IMR-90 (cell line): ENCODE results near the gene COTL1. TPM values are rescaled to one million over a fixed set of nuclear protein-coding genes. Genes with fewer than 3 reads are reported as not detected.

Source experiments
- ATAC-seq: fragments of 200-7000 bp; cut with Tn5 transposase; 2 replicates; pipeline ENCODE4 v1.9.1; 2020; ENCODE audit warnings: low read depth, mild to moderate bottlenecking, moderate library complexity
- BruUV-seq: library from RNA; stranded (reverse); fragments of 400-500 nt; replicated peaks from 2 replicates; lab custom pipeline; 2021; lab: Mats Ljungman, UMichigan
- CTCF ChIA-PET: fragments of 300-600 bp; formaldehyde crosslinking; extraction: SDS; loops from one replicate; lab custom pipeline; 2021; ENCODE audit warnings: antibody characterized with exemption; lab: Yijun Ruan, JAX
- POLR2A ChIA-PET: fragments of 300-600 bp; sonication (Branson Sonifier 250); formaldehyde crosslinking; loops from one replicate; lab custom pipeline; 2022; ENCODE audit warnings: antibody characterized with exemption; ENCODE audit not compliant: unreplicated experiment; lab: Charles Lee
- DNase-seq: peaks from one replicate; pipeline ENCODE4 v3.0.0; 2013
- H2AFZ ChIP-seq: replicated peaks from 2 replicates; pipeline ENCODE3; 2013; ENCODE audit warnings: low read length, mild to moderate bottlenecking; ENCODE audit not compliant: poor library complexity
- H2AK5ac ChIP-seq: 2 replicates; pipeline ENCODE4 v1.6.1; 2013; ENCODE audit warnings: low read depth, low read length, inconsistent platforms
- H2AK9ac ChIP-seq: replicated peaks from 2 replicates; pipeline ENCODE3; 2013; ENCODE audit warnings: mild to moderate bottlenecking, low read depth, low read length, moderate library complexity; ENCODE audit not compliant: poor library complexity
- H2BK120ac ChIP-seq: 2 replicates; pipeline ENCODE4 v1.6.1; 2013; ENCODE audit warnings: low read depth, low read length, inconsistent platforms
- H2BK15ac ChIP-seq: 3 replicates; pipeline ENCODE4 v1.6.1; 2013; ENCODE audit warnings: low read depth, low read length, inconsistent platforms
- H2BK20ac ChIP-seq: 2 replicates; pipeline ENCODE4 v1.6.1; 2013; ENCODE audit warnings: low read depth, mild to moderate bottlenecking, inconsistent platforms, low read length, moderate library complexity
- H2BK5ac ChIP-seq: 2 replicates; pipeline ENCODE4 v1.6.1; 2013; ENCODE audit warnings: mild to moderate bottlenecking, low read depth, low read length, inconsistent platforms; ENCODE audit not compliant: poor library complexity, severe bottlenecking
- H3K14ac ChIP-seq: replicated peaks from 2 replicates; pipeline ENCODE4 v1.6.1; 2013; ENCODE audit warnings: low read depth, low read length, inconsistent platforms
- H3K18ac ChIP-seq: 2 replicates; pipeline ENCODE4 v1.6.1; 2013; ENCODE audit warnings: low read depth, low read length, control low read depth
- H3K23ac ChIP-seq: 2 replicates; pipeline ENCODE4 v1.6.1; 2013; ENCODE audit warnings: low read depth, low read length, inconsistent platforms
- H3K27ac ChIP-seq: 2 replicates; pipeline ENCODE4 v1.5.1; 2013; ENCODE audit warnings: mild to moderate bottlenecking, control low read depth, low read length; ENCODE audit not compliant: insufficient read depth
- H3K27me3 ChIP-seq: 2 replicates; pipeline ENCODE4 v1.6.1; 2013; ENCODE audit warnings: low read length; ENCODE audit not compliant: control insufficient read depth, insufficient read depth
- H3K36me3 ChIP-seq: 2 replicates; pipeline ENCODE4 v1.6.1; 2013; ENCODE audit warnings: low read length, mixed read lengths; ENCODE audit not compliant: control insufficient read depth, insufficient read depth
- H3K4ac ChIP-seq: 2 replicates; pipeline ENCODE4 v1.6.1; 2013; ENCODE audit warnings: low read depth, low read length, inconsistent platforms
- H3K4me1 ChIP-seq: 2 replicates; pipeline ENCODE4 v1.6.1; 2013; ENCODE audit warnings: low read length, mixed read lengths; ENCODE audit not compliant: control insufficient read depth, insufficient read depth
- H3K4me2 ChIP-seq: 2 replicates; pipeline ENCODE4 v1.6.1; 2013; ENCODE audit warnings: low read depth, mild to moderate bottlenecking, control low read depth, low read length, moderate library complexity
- H3K4me3 ChIP-seq: 2 replicates; pipeline ENCODE4 v1.5.1; 2013; ENCODE audit warnings: low read depth, mild to moderate bottlenecking, control low read depth, low read length, moderate library complexity; ENCODE audit not compliant: insufficient read depth
- H3K56ac ChIP-seq: 2 replicates; pipeline ENCODE4 v1.6.1; 2013; ENCODE audit warnings: low read length, inconsistent platforms; ENCODE audit not compliant: insufficient read depth; ENCODE audit errors: extremely low read depth
- H3K79me1 ChIP-seq, 2 experiments: 2 replicates each; pipeline ENCODE4 v1.6.1; 2013; ENCODE audit warnings: low read length in 2 of 2, inconsistent platforms in 1 of 2, low read depth in 1 of 2
- H3K9ac ChIP-seq: 2 replicates; pipeline ENCODE4 v1.6.1; 2013; ENCODE audit warnings: low read depth, low read length, control low read depth
- H3K9me1 ChIP-seq: 2 replicates; pipeline ENCODE4 v1.6.1; 2013; ENCODE audit warnings: low read length, inconsistent platforms; ENCODE audit not compliant: insufficient read depth
- H3K9me3 ChIP-seq: 2 replicates; pipeline ENCODE4 v1.6.1; 2013; ENCODE audit warnings: low read length; ENCODE audit not compliant: control insufficient read depth, insufficient read depth
- H4K20me1 ChIP-seq: 2 replicates; pipeline ENCODE4 v1.6.1; 2013; ENCODE audit warnings: low read length, inconsistent platforms; ENCODE audit not compliant: insufficient read depth
- H4K5ac ChIP-seq: 2 replicates; pipeline ENCODE4 v1.6.1; 2013; ENCODE audit warnings: mild to moderate bottlenecking, low read depth, low read length, control low read depth
- H4K8ac ChIP-seq, 2 experiments: 2 replicates each; pipeline ENCODE4 v1.6.1; 2013; ENCODE audit warnings: low read depth in 2 of 2, low read length in 2 of 2, control low read depth in 1 of 2, inconsistent platforms in 1 of 2
- H4K91ac ChIP-seq: 2 replicates; pipeline ENCODE4 v1.6.1; 2013; ENCODE audit warnings: low read depth, low read length, inconsistent platforms; ENCODE audit not compliant: insufficient read depth
- BHLHE40 ChIP-seq: fragments of 150-350 bp; IDR thresholded peaks from 2 replicates; pipeline ENCODE4 v1.6.1; 2016; ENCODE audit warnings: mild to moderate bottlenecking, low read depth, low read length
- CEBPB ChIP-seq: IDR thresholded peaks from 2 replicates; pipeline ENCODE4 v1.6.1; 2012; ENCODE audit warnings: low read depth, low read length, improper control_type of control experiment
- CHD1 ChIP-seq: IDR thresholded peaks from 2 replicates; pipeline ENCODE4 v1.6.1; 2012; ENCODE audit warnings: low read depth, low read length, improper control_type of control experiment
- FOS ChIP-seq: fragments of 150-350 bp; IDR thresholded peaks from 2 replicates; pipeline ENCODE4 v1.6.1; 2016; ENCODE audit warnings: low read depth, low read length
- MAFK ChIP-seq: IDR thresholded peaks from 2 replicates; pipeline ENCODE4 v1.6.1; 2012; ENCODE audit warnings: low read depth, low read length, improper control_type of control experiment
- MXI1 ChIP-seq: IDR thresholded peaks from 2 replicates; pipeline ENCODE4 v1.6.1; 2012; ENCODE audit warnings: low read depth, mild to moderate bottlenecking, low read length, moderate library complexity, borderline replicate concordance
- NFE2L2 ChIP-seq: fragments of 150-350 bp; IDR thresholded peaks from 2 replicates; pipeline ENCODE4 v1.6.1; 2016; ENCODE audit warnings: low read depth, mild to moderate bottlenecking, low read length
- POLR2A ChIP-seq: IDR thresholded peaks from 2 replicates; pipeline ENCODE4 v1.6.1; 2012; ENCODE audit warnings: mild to moderate bottlenecking, low read depth, low read length
- RAD21 ChIP-seq: IDR thresholded peaks from 2 replicates; pipeline ENCODE4 v1.6.1; 2012; ENCODE audit warnings: low read length, improper control_type of control experiment
- RCOR1 ChIP-seq: IDR thresholded peaks from 2 replicates; pipeline ENCODE4 v1.6.1; 2012; ENCODE audit warnings: mild to moderate bottlenecking, low read length, improper control_type of control experiment; ENCODE audit not compliant: insufficient replicate concordance
- RFX5 ChIP-seq: IDR thresholded peaks from 2 replicates; pipeline ENCODE4 v1.8.0; 2012; ENCODE audit warnings: low read depth, mild to moderate bottlenecking, low read length, moderate library complexity
- SMC3 ChIP-seq: fragments of 150-350 bp; IDR thresholded peaks from 2 replicates; pipeline ENCODE4 v1.6.1; 2016; ENCODE audit warnings: low read depth, mild to moderate bottlenecking, antibody characterized with exemption, low read length, moderate library complexity
- USF2 ChIP-seq: fragments of 150-350 bp; IDR thresholded peaks from 2 replicates; pipeline ENCODE4 v1.6.1; 2017; ENCODE audit warnings: mild to moderate bottlenecking, antibody characterized with exemption, low read length, low read depth
- WGBS, 2 experiments: methylation state at CpG; one replicate each; pipeline versions ENCODE4 v1.1.5 to v1.1.7; 2013; ENCODE audit warnings: missing lambda C conversion rate in 2 of 2; ENCODE audit not compliant: insufficient read length in 1 of 2; ENCODE audit errors: extremely low coverage in 2 of 2; 5-methylcytosine and 5-hydroxymethylcytosine counted together
- dilution Hi-C: fragments of 300-500 bp; cut with HindIII; formaldehyde crosslinking; loops from one replicate; pipeline ENCODE4 v1.14.3; 2018; ENCODE audit warnings: low sequenced_read_pairs; ENCODE audit not compliant: unreplicated experiment
- in situ Hi-C: fragments of 300-500 bp; cut with MboI; formaldehyde crosslinking; loops from 3 replicates; pipeline ENCODE4 v1.14.3; 2019; ENCODE audit warnings: low sequenced_read_pairs, inconsistent platforms, mixed read lengths
- intact Hi-C: fragments of 100-400 bp; cut with micrococcal nuclease; formaldehyde crosslinking; loops from 2 replicates; pipeline ENCODE4 v1.10.0; 2022
- polyA plus RNA-seq, 3 experiments: library from polyadenylated mRNA; depleted of rRNA; stranded (reverse); fragments of >200 nt; gene quantifications; 2 replicates each; pipeline ENCODE4 v1.2.3, GENCODE V29; 2012; ENCODE audit warnings: low replicate concordance in 1 of 3
- total RNA-seq: library from RNA; depleted of rRNA; stranded (reverse); fragments of >200 nt; gene quantifications from 2 replicates; pipeline ENCODE4 v1.2.3, GENCODE V29; 2012

Gene COTL1
- total and polyA plus RNA-seq, 2 of the 4 experiments (the other 2 are of a cell fraction): 144 to 258 TPM

GRCh38 chr16:84548971-84549844, 68.7 kb downstream of the COTL1 start:
- no peak overlapping the region for H2BK120ac ChIP-seq
- POLR2A ChIA-PET: no interaction called here
- TF ChIP-seq CEBPB: no peak
- no peak for TF ChIP-seq CHD1
- TF ChIP-seq SMC3: no peak
- no peak for TF ChIP-seq RCOR1
- TF ChIP-seq BHLHE40: no peak
- TF ChIP-seq NFE2L2: no peak
- no peak for TF ChIP-seq MXI1
- no peak for TF ChIP-seq FOS
- no peak for TF ChIP-seq POLR2A
- no peak for TF ChIP-seq RFX5
- TF ChIP-seq USF2: no peak
- TF ChIP-seq MAFK: no peak
- TF ChIP-seq RAD21: no peak
- DNase-seq: no peak
- no peak overlapping the region for H3K27ac ChIP-seq
- H3K4me2 ChIP-seq: no peak overlapping the region
- H3K79me1 ChIP-seq: no peaks in the 10 kb centered on the region
- peak overlapping the region; percentile 57 for H2AFZ ChIP-seq
- no peak overlapping the region for H3K9ac ChIP-seq
- CTCF ChIA-PET: no interaction called here
- no peak overlapping the region for H3K56ac ChIP-seq
- intact Hi-C loops: no loop called here
- H2AK5ac ChIP-seq: peak overlapping the region; percentile 80
- dilution Hi-C loops: no loop called here
- no peak overlapping the region for H2BK20ac ChIP-seq
- no peak overlapping the region for H4K8ac ChIP-seq
- no peak overlapping the region for H4K5ac ChIP-seq
- H3K9me3 ChIP-seq: no peaks in the 10 kb centered on the region
- no peak overlapping the region; the same call in 2 of the 3 replicates for H2BK15ac ChIP-seq
- in situ Hi-C loops: no loop called here
- no peaks in the 10 kb centered on the region for H3K36me3 ChIP-seq
- no peaks in the 10 kb centered on the region for H3K27me3 ChIP-seq
- H3K23ac ChIP-seq: no peak overlapping the region
- no peaks in the 10 kb centered on the region for H4K20me1 ChIP-seq
- no TSS peak for BruUV-seq
- H3K4ac ChIP-seq: 0 out of 2 replicates have a peak overlapping the region, but pooled peaks have one; percentile 16
- H2AK9ac ChIP-seq: peak overlapping the region; percentile 52
- no peaks in the 10 kb centered on the region; the same call in 1 of the 2 replicates for H3K9me1 ChIP-seq
- H3K4me3 ChIP-seq: no peak overlapping the region
- no peak overlapping the region for H2BK5ac ChIP-seq
- H3K4me1 ChIP-seq: no peaks in the 10 kb centered on the region
- ATAC-seq: no peak
- no peak overlapping the region for H3K14ac ChIP-seq
- no peak overlapping the region for H3K18ac ChIP-seq
- 66% methylated on average over 11 of the region's 25 CpGs; no CpG with 5 or more reads in 1 of the 2 experiments for WGBS, 2 experiments
- H4K91ac ChIP-seq: no peak overlapping the region
